Adrenal gland (tissue), 5 donors: Measurements from ENCODE around the gene VCAN.

Source experiments
- CTCF ChIP-seq, 6 experiments: fragments of 450-650 bp in 4 of 6; fragments of 200-600 bp in 2 of 6; sonication (generic) in 1 of 6; IDR thresholded peaks; 1 replicate in 5 of 6; 2 replicates in 1 of 6; pipeline versions ENCODE4 v1.5.1 to v1.8.0; 2016 to 2021; ENCODE audit warnings: antibody characterized with exemption in 6 of 6, mild to moderate bottlenecking in 2 of 6, moderate library complexity in 1 of 6
- POLR2A ChIP-seq, 2 donors: fragments of 450-650 bp; IDR thresholded peaks; one replicate each; pipeline ENCODE4 v1.6.1; 2017; ENCODE audit warnings: antibody characterized with exemption in 2 of 2, mild to moderate bottlenecking in 2 of 2, moderate library complexity in 1 of 2
- donor health status: DM: no; HTN: no; CAD: no.

GRCh38 chr5:83464261-83464660, 7.3 kb upstream of the VCAN start:
- TF ChIP-seq POLR2A (IDR thresholded peaks at IDR 0.05): no peak
- no peak for TF ChIP-seq CTCF (IDR thresholded peaks at IDR 0.05)
